ENCODE data around the gene LSM7.

DNA sequence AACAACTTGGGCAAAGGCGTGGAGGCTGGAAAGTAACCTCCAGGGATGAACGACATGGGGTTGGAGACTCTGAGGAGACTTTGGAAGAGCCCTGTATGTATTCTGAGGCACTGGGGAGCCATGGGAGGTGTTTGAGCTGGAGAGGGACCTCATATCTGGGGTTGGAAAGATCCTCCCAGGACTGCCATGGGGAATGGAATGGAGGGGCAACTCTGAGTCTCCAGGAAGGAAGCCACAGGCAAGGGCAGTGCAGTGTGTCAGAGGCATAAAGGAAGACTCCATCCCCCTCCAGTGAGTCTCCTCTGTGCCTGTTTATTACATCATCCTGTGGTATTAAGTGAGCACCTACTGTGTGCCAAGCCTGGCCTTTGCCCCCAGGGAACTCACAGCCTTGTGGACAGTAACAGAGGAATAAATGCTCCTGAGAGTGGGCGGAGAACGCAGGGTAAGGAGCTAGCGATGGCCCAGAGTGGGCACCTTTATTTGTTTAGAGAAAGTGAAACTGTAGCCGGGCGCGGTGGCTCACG is 54.1 kb downstream of the LSM7 start:
- TF ChIP-seq, protein P1, sequence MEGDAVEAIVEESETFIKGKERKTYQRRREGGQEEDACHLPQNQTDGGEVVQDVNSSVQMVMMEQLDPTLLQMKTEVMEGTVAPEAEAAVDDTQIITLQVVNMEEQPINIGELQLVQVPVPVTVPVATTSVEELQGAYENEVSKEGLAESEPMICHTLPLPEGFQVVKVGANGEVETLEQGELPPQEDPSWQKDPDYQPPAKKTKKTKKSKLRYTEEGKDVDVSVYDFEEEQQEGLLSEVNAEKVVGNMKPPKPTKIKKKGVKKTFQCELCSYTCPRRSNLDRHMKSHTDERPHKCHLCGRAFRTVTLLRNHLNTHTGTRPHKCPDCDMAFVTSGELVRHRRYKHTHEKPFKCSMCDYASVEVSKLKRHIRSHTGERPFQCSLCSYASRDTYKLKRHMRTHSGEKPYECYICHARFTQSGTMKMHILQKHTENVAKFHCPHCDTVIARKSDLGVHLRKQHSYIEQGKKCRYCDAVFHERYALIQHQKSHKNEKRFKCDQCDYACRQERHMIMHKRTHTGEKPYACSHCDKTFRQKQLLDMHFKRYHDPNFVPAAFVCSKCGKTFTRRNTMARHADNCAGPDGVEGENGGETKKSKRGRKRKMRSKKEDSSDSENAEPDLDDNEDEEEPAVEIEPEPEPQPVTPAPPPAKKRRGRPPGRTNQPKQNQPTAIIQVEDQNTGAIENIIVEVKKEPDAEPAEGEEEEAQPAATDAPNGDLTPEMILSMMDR (conservative IDR thresholded peaks at IDR 0.05; ENCODE audit: low read length), result no peak
- TF ChIP-seq EZH2phosphoT487 (IDR thresholded peaks at IDR 0.05; ENCODE audit: borderline replicate concordance, low read depth, low read length), result no peak

Data from OCI-LY7 (cell line).